Colon (tissue), 2 donors: ENCODE results near the gene NDUFB10.
"Not testable (repeated sequence)": the region's sequence is repeated elsewhere in the genome, so short reads cannot be mapped to it uniquely, and the experiment has no call there.

Experiments used
- FAIRE-seq: peaks from 2 replicates; lab custom pipeline; 2012; peaks lifted over from hg19 to GRCh38; lab: Jason Lieb, UNC
- donor health status: control.
- donor health status: control.

The NDUFB10 gene

GRCh38 chr16:1924095-1924494, 35.2 kb upstream of the NDUFB10 start:
- no peak for FAIRE-seq

DNA sequence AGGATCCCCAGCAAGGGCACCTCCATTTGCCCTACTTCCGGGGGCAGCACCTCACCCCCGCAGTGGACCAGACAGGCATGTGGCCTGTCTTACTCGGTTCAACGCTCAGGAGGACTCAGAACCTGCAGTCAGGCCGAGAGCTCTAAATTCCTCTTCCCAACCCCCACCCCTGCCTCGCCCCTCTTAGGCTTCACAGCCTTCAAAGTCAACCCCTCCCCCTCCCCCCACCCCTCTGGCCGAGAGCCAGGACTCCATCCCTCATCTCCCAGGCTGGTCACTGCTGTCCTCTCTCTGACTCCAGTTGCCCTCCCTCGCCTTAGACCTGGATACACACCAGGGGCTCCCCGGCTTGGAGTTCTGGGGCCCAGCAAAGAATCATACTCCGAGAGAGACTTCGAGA, 33.1 kb upstream of the NDUFB10 start:
- no peak for FAIRE-seq

DNA sequence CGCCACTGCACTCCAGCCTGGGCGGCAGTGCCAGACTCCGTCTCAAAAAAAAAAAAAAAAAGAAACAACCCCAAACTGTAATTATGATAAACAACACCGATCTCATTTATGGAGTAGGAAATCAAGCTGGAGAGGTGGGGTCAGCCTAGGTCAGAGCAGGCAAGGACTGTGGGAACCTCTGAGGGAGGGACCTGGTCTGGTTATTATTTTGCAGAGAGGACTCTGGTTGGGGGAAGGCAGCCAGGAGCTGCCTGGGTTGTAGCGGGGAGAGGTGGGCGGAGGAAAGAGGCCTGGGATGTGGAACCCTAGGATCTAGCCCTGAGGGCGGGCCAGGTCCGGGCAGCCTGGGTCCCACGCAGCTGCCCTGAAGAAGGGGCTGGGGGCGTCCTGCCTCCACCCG, 30.2 kb upstream of the NDUFB10 start:
- no peak for FAIRE-seq

DNA sequence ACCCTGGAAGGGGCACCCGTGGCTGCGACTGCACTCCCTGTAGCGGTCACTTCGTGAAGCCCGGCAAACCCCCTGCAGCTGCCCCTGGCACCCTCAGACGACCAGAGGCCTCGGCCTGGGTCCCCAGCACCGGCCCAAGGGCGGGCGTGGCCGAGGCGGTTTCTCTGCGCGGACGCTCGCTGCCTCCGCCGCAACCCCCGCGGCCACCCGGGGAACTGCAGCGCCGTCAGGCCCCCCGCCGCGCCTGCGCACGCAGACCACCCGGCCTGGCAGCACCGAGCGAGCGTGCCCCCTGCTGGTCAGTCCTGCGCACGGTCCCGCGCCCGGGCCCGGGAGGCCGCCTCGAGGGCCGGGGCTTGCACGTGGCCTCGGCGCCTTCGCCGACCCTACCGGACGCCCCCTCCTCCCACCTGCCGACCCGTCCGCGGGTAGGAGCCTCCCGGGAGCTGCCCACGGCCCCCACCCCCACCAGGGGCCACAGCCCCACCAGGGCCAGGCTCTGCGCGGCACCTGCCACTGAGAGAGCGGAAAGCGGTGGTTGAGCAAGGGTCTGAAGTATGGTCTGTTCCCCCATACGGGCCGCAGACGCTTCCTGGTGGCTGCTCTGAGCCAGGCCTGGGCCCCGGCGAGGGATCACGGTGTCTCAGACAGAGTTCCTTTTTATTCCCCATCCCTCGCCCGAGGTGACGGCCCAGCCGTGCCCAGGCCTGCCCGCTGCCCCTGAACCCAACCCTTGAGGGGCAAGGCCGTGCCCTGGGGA, 29.6 kb upstream of the NDUFB10 start:
- no peak for FAIRE-seq

- no peak for FAIRE-seq
Measured at GRCh38 chr16:1930338-1930720, 29.0 kb upstream of the NDUFB10 start.

DNA sequence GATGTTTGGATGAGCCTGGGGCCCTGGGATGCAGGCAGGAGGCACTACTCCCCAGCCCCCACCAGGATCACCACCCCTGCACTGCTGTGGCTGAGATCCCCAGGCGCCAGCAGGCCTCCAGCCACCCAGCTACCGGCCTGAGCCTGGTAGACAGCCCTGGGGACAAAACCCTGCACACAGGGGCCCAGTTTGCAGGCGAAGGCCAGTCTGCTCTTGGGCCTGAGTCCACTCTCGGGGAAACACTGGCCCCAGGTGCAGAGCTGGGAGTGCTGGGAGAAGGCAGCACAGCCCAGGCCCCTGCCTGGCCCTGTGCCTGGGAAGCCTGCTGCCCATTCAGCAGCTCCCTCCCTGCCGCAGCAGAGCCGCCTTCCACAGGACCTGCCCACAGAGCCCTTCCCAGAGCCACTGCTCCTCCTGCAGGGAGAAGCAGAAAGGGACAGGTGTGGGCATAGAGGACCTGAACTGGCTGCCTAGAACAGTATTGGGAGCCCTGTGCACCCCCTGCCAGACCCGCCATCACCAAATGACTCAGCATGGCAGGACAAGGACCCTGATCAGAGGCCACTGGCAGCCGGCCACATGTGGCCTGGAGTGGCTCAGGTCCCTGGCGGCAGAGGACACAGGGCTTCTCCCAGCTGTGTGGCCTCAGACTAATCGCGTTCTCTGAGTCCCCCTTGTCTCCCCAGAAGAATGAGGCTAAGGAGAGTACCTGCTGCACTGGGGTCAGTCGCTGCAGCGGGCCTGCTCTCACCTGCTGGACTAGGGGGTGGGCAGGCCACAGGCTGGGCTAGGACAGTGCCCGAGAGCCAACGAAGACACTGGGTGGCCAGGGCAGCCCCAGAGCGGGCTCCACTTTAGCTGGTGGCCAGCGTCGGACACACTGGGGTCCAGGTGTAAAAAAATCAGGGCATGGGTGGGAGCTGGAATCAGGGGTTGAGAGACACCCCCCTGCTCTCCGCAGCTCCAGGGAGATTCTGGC, 27.0 kb upstream of the NDUFB10 start:
- FAIRE-seq = no peak

GRCh38 chr16:1933097-1933661, 26.2 kb upstream of the NDUFB10 start:
- no peak for FAIRE-seq

DNA sequence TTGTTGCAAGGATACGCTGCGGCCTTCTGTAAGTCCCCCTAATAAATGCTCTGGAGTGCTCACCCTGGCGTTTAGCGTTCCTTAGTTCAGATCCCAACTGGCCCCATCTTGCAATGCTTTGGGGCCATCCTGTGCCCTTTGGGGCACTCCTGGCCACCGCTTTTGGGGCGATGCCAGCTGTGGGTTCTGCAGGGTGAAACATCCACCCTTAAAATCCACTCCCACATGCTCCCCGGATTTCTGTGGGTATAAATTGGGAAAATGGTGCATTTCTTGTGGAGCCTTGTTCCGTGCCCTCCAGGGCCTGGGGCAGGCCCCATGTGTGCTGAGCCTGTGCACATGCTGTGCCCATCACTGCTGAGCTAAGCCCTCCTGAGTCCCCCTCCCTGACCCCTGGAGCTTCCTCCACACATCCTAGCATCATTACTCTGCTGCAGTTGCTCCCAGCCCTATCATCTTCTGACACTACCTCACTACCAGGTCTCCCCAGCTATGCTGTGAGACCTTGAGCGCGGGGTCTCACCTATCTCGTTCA, 22.3 kb upstream of the NDUFB10 start:
- no peak for FAIRE-seq

DNA sequence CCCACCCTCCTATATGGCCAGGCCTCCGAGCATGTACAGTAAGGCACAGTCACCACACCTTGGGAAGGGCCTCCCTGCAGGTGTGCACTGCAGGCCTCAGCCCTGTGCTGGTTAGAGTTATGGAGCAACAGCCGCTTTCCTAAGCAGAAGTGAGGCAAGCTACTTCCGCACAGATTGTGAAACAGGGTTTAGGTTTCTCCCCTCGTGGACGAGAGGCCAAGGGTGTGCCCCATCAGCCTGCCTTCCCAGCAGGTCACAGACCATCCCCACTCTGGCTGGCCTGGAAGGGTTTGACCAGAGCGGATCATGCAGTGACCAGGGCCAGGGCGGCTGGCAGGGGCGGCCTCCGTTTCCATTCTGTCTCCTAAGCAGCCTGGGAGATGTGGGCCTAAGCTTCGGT, 21.0 kb upstream of the NDUFB10 start:
- FAIRE-seq = no peak

GRCh38 chr16:1938910-1939309, 20.4 kb upstream of the NDUFB10 start:
- no peak for FAIRE-seq

- FAIRE-seq = not testable (repeated sequence)
Measured at GRCh38 chr16:1939833-1940232, 19.5 kb upstream of the NDUFB10 start.

DNA sequence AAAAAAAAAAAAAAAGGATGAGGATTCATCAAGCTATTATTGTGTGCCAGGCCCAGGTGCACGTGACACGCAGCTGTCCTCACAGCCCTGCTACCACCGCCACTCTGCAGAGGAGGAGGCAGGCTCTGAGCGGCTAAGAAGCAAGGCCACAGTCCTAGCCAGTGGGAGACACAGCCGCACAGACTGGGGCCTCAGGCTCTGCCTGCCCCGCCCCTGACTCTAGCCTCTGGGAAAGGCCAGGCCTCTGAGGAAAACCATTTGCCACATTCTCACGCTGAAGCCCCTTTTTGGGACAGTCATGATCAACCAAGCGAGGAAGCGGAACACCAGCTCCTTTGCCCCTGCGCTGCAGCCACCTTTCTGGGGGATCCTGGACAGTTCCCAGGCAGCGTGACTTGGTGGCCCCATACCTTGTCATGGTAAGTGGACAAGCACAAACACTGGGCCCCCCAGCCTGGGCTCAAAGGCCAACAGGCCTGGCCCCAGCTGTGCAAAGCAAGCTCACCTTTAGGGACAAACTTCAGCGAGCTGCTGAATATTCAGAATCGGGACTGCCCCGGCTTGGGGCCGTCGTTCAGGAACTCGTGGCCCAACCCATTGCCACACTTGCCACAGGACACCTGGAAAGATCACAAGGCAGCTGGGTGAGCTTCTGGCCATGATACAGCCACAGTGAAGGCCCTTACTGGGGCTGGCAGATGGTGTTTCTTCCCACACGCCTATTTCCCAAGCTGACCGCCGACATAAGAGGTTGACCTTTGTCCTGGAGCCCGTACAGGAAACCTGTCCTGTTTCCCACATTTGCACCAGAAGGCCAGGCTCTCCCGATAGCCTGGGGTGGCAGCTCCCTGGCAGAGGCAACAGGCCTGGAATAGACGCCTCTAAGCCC, 18.8 kb upstream of the NDUFB10 start:
- FAIRE-seq = no peak

- FAIRE-seq = no peak
Measured at GRCh38 chr16:1941162-1942046, 17.9 kb upstream of the NDUFB10 start.

DNA sequence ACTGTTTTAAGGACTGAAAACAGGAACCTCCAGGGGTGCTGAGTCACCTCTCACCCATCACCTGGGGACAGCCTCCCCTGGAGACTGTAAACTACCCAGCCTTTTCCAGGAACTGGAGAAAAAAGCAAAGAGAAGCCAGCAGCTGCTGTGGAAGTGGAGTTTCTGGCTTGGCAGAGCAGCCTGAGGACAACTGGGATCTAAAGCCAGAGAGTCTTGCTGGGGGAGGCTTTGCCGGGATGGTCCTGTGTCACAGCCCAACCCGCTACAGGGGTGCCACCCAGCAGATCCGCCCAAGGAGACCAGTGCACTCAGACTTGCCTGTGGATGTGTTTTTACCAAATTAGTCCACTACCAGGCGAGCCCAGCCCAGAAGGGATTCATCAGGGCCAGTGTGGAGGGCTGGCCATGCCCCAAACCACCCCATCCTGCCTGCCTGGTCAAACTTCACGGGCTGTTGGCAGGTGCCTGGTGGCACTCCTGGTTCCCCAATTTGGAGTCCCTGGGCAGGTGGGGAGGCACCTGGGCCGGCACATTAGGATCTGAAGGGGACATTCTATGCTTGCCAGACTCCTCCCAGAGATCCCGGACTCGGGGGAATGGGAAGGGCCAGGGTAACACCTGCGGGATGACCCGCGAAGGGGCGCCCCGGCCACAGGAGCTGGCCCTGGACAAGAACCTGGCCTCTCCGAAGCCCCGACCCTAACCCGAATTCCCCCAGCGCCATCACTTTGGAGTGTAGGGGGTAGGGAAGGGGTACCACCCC, 17.1 kb upstream of the NDUFB10 start:
- no peak for FAIRE-seq

DNA sequence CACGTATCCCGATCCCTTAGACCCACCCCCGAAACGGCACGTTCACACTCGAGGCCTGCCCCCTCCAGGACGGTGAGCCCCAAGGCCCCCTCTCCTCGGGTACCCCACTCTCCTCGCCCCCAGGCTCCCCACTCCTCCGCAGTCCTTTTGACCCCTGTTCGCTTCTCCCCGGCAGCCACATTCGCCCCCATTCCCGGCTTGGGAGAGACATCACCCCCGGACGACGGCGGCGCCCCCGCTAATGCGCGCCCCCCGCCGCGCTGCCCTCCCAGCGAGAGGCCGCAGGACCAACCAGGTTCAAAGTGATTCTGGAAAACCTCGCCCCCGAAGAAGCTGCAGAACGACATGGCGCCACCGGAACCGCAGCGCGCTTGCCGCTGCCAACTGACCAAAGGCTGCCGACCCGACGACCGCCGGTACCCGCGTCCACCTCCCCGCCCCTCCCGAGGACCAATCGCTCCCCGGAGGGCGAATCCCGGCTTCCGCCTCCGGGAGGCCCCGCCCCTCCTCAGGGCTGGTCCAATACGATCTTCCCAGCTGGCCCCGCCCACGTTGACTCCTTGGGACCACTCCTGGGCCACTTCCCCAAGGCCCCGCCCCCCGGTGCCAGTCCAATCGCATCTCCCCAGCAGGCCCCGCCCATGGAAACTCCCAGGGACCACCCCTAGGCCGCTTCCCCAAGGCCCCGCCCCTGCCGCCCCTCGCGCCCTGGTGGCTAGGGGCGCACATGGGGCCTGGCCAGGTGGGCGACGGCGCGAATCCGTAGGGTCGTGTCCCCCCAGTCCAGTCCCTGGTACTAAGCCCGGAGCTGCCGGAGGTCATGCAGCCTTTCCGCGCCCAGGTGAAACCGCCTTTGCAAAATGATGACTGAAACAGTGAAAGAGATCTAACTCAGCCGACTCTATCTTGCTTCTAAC, 16.3 kb upstream of the NDUFB10 start, which contains the start of gene MSRB1:
MSRB1 (minus strand) TSS at position 390 of the 917 bp plus-strand sequence; CDS start at position 347, 43 bp downstream.
- peak; percentile 45 for FAIRE-seq

DNA sequence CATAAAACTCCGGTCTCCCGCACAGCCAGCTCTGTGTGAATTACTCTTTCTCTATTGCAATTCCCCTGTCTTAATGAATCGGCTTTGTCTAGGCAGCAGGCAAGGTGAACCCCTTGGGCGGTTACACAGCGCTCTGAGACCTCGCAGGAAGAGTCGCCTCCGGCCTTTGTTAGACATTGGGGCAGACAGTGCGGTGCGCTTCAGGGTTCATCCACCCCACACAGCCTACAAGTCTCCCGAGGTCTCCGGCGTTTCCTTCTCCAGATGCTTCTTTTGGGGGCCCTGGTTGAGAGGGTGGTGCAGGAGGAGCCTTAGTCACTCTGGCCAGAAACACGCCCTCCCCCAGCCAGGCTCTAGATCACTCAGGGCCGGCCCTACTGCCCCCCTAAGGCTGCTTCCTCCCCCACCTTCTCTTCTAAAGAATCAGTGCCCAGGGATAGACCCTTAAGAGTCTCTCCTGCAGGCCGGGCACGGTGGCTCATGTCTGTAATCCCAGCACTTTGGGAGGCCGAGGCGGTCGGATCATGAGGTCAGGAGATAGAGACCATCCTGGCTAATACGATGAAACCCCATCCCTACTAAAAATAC, 14.6 kb upstream of the NDUFB10 start:
- no peak for FAIRE-seq

DNA sequence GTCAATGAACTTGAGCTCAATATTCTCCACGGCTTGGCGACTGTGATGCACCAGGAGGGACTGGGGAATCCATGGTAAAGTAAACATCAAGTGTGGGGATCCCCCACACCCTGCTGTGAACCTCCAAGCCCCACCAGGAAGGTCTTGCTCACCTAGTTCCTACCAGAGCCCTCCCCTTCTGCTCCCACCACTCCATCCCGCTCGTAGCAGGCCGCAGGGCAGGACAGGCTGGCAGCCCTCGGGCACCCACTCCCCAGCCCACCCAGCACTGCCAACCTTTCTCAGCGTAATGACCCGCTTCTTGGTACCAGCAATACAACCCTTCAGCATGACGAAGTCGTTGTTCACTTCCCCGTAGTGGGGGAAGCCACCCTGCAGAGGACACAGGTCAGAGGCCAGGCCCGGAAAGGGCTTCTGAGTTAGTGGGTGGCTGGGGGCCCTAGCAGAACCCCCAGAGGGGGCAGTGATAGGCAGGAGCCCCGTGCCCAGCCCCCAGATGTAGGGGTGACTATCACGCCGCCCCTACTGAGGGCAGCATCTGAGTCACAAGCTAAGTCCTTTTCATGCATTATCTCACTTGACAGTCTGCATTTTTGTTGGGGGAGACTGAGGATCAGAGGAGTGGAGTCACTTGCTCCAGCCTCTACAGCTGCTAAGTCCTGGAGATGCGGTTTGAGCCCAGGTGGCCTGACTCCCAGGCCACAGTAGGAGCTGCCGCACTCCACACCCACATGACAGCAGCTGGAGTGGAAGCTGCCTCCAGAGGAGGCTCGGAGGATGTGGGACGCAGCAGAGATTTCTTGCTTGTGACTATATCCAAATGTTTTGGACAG, 13.6 kb upstream of the NDUFB10 start:
- no peak for FAIRE-seq
